Fibroblast of lung (primary cell): Measurements from ENCODE around the gene CALU.

Experiments
- CTCF ChIP-seq, 2 donors: IDR thresholded peaks in 1 of 2; conservative IDR thresholded peaks in 1 of 2; 1 replicate in 1 of 2; 2 replicates in 1 of 2; pipeline ENCODE4 v1.5.1; 2011 to 2012; ENCODE audit warnings: low read length in 2 of 2, control low read depth in 1 of 2, inconsistent platforms in 1 of 2, low read depth in 1 of 2, mild to moderate bottlenecking in 1 of 2
- EZH2 ChIP-seq: IDR thresholded peaks from 2 replicates; pipeline ENCODE4 v1.5.1; 2012; ENCODE audit warnings: low read length, control low read depth, mild to moderate bottlenecking; ENCODE audit errors: missing control alignments

GRCh38 chr7:128718967-128719642 lies 20.1 kb upstream of the CALU start:
- TF ChIP-seq CTCF (conservative IDR thresholded peaks at IDR 0.05 in 1 of 2, IDR thresholded peaks at IDR 0.05 in 1 of 2; ENCODE audit: low read depth in 1 of 2, low read length in 2 of 2), result no peak
- no peak for TF ChIP-seq EZH2
